Caco-2 (cell line): ENCODE measurements around the gene PDRG1. TPM values are rescaled to one million over a fixed set of nuclear protein-coding genes. Genes with fewer than 3 reads are reported as not detected.
"Not testable (repeated sequence)": the region's sequence is repeated elsewhere in the genome, so short reads cannot be mapped to it uniquely, and the experiment has no call there.

Experiments used
- BruUV-seq: library from RNA; stranded (reverse); fragments of 400-500 nt; replicated peaks from 2 replicates; lab custom pipeline; 2021; lab: Mats Ljungman, UMichigan
- CTCF ChIA-PET: fragments of 300-600 bp; sonication (Branson Sonifier 250); formaldehyde crosslinking; loops from one replicate; lab custom pipeline; 2022; ENCODE audit warnings: antibody characterized with exemption; lab: Charles Lee
- POLR2A ChIA-PET: fragments of 300-600 bp; sonication (Branson Sonifier 250); formaldehyde crosslinking; loops from one replicate; lab custom pipeline; 2022; ENCODE audit warnings: antibody characterized with exemption; lab: Charles Lee
- DNase-seq, 2 experiments: peaks; one replicate each; pipeline versions ENCODE4 v3.0.0 to v3.0.0-alpha.2; 2020 to 2022
- H3K27me3 ChIP-seq: replicated peaks from 2 replicates; pipeline ENCODE4 v1.6.0; 2011; ENCODE audit warnings: low read length; ENCODE audit not compliant: control insufficient read depth, insufficient read depth
- H3K36me3 ChIP-seq: 2 replicates; pipeline ENCODE4 v1.5.1; 2011; ENCODE audit warnings: low read length; ENCODE audit not compliant: control insufficient read depth, insufficient read depth
- H3K4me1 ChIP-seq: fragments of 250-450 bp; sonication (Bioruptor Pico); 2 replicates; pipeline ENCODE4 v1.5.1; 2020; ENCODE audit warnings: mild to moderate bottlenecking
- H3K4me3 ChIP-seq: 2 replicates; pipeline ENCODE4 v1.5.1; 2011; ENCODE audit warnings: low read depth, mild to moderate bottlenecking, control low read depth, low read length
- H3K9me3 ChIP-seq: fragments of 250-450 bp; sonication (Bioruptor Pico); 2 replicates; pipeline ENCODE4 v1.5.1; 2020; ENCODE audit warnings: mild to moderate bottlenecking, moderate library complexity
- H3K27ac Mint-ChIP-seq: one replicate; pipeline ENCODE4 v1.8.0; 2022; ENCODE audit warnings: mixed read lengths; ENCODE audit not compliant: unreplicated experiment
- H3K27me3 Mint-ChIP-seq: one replicate; pipeline ENCODE4 v1.8.0; 2022; ENCODE audit warnings: mixed read lengths; ENCODE audit not compliant: insufficient read depth, unreplicated experiment
- H3K36me3 Mint-ChIP-seq: one replicate; pipeline ENCODE4 v1.8.0; 2022; ENCODE audit warnings: mild to moderate bottlenecking, mixed read lengths; ENCODE audit not compliant: insufficient read depth, unreplicated experiment
- H3K4me1 Mint-ChIP-seq: one replicate; pipeline ENCODE4 v1.8.0; 2022; ENCODE audit warnings: low read depth, mixed read lengths; ENCODE audit not compliant: unreplicated experiment
- H3K4me3 Mint-ChIP-seq: one replicate; pipeline ENCODE4 v1.8.0; 2022; ENCODE audit warnings: mild to moderate bottlenecking, moderate library complexity, mixed read lengths; ENCODE audit not compliant: unreplicated experiment
- H3K9me3 Mint-ChIP-seq: one replicate; pipeline ENCODE4 v1.8.0; 2022; ENCODE audit warnings: mixed read lengths; ENCODE audit not compliant: unreplicated experiment
- CTCF ChIP-seq, 2 experiments: fragments of 200-600 bp in 1 of 2; IDR thresholded peaks; 1 replicate in 1 of 2; 2 replicates in 1 of 2; pipeline versions ENCODE4 v1.5.1 to v1.8.0; 2011 to 2022; ENCODE audit warnings: antibody characterized with exemption in 1 of 2, control low read depth in 1 of 2, inconsistent platforms in 1 of 2, low read depth in 1 of 2, low read length in 1 of 2, mild to moderate bottlenecking in 1 of 2, moderate library complexity in 1 of 2; ENCODE audit not compliant: insufficient read depth in 1 of 2, severe bottlenecking in 1 of 2, unreplicated experiment in 1 of 2
- intact Hi-C: fragments of 100-400 bp; cut with micrococcal nuclease; formaldehyde crosslinking; loops from one replicate; pipeline ENCODE4 v1.10.0; 2022; ENCODE audit not compliant: unreplicated experiment
- total RNA-seq: library from RNA; stranded (reverse); gene quantifications from 2 replicates; pipeline ENCODE4 v1.2.3, GENCODE V29; 2022

Gene PDRG1
- total RNA-seq, 1 experiment from 2014 or later: 56.8 TPM

GRCh38 chr20:31923388-31924331 lies 28.2 kb downstream of the PDRG1 start:
- H3K4me1 Mint-ChIP-seq: peaks cover 2% of the 10 kb centered on the region
- H3K27me3 Mint-ChIP-seq: peaks cover 28% of the 10 kb centered on the region
- no peak for DNase-seq
- Histone ChIP-seq H3K4me3 (no peak overlapping the region), H3K9me3 (no peaks in the 10 kb centered on the region), H3K4me1 (peaks cover 1% of the 10 kb centered on the region; the same call in 1 of the 2 replicates), H3K27me3 (peaks cover 3% of the 10 kb centered on the region), H3K36me3 (no peaks in the 10 kb centered on the region)
- no peak for TF ChIP-seq CTCF (IDR thresholded peaks at IDR 0.05; ENCODE audit: insufficient read depth in 1 of 2, low read depth in 1 of 2, low read length in 1 of 2, severe bottlenecking in 1 of 2, unreplicated experiment in 1 of 2)
- CTCF ChIA-PET: interaction anchor here (2.3 kb wide), 1 partner anchor 28 kb away, joined by 8 read pairs; the partner anchor contains the start of gene PDRG1
- intact Hi-C loops: no loop called here
- BruUV-seq: no TSS peak
- H3K27ac Mint-ChIP-seq: no peak overlapping the region
- no peaks in the 10 kb centered on the region for H3K9me3 Mint-ChIP-seq
- no peak overlapping the region for H3K4me3 Mint-ChIP-seq
- POLR2A ChIA-PET: no interaction called here
- H3K36me3 Mint-ChIP-seq: no peaks in the 10 kb centered on the region

GRCh38 chr20:31922588-31922987 lies 29.3 kb downstream of the PDRG1 start:
- no TSS peak for BruUV-seq
- ChIA-PET POLR2A (no interaction called here), CTCF (interaction anchor here (0.7 to 2.3 kb wide), 2 partner anchors 29 to 105 kb away, joined by 3 to 8 read pairs; partner anchors contain the start of gene PDRG1)
- Mint-ChIP-seq H3K4me3 (no peak overlapping the region), H3K27me3 (peaks cover 24% of the 10 kb centered on the region), H3K36me3 (no peaks in the 10 kb centered on the region), H3K4me1 (peaks cover 11% of the 10 kb centered on the region), H3K9me3 (no peaks in the 10 kb centered on the region), H3K27ac (no peak overlapping the region)
- H3K9me3 ChIP-seq: no peaks in the 10 kb centered on the region
- H3K4me1 ChIP-seq: peaks cover 5% of the 10 kb centered on the region; the same call in 1 of the 2 replicates
- no peak for DNase-seq
- H3K27me3 ChIP-seq: peaks cover 3% of the 10 kb centered on the region
- TF ChIP-seq CTCF (IDR thresholded peaks at IDR 0.05; ENCODE audit: insufficient read depth in 1 of 2, low read depth in 1 of 2, low read length in 1 of 2, severe bottlenecking in 1 of 2, unreplicated experiment in 1 of 2): no peak
- intact Hi-C loops: no loop called here
- no peak overlapping the region for H3K4me3 ChIP-seq
- H3K36me3 ChIP-seq: no peaks in the 10 kb centered on the region

GRCh38 chr20:31922181-31922580 lies 29.7 kb downstream of the PDRG1 start:
- BruUV-seq: no TSS peak
- no peaks in the 10 kb centered on the region for H3K9me3 Mint-ChIP-seq

GRCh38 chr20:31921480-31921879 lies 30.4 kb downstream of the PDRG1 start:
- H3K4me3 ChIP-seq, intact Hi-C loops, CTCF ChIA-PET, H3K27ac Mint-ChIP-seq, BruUV-seq, H3K9me3 ChIP-seq, H3K27me3 ChIP-seq, H3K4me3 Mint-ChIP-seq, POLR2A ChIA-PET, H3K36me3 Mint-ChIP-seq, H3K9me3 Mint-ChIP-seq, H3K36me3 ChIP-seq, H3K4me1 ChIP-seq: not testable (repeated sequence)
- peaks cover 27% of the 10 kb centered on the region for H3K27me3 Mint-ChIP-seq
- peaks cover 11% of the 10 kb centered on the region for H3K4me1 Mint-ChIP-seq
- DNase-seq: peak in 1 of 2 experiments; percentile 9

More at GRCh38 chr20:31922181-31922580, 29.7 kb downstream of the PDRG1 start:
- H3K4me1 ChIP-seq: peaks cover 5% of the 10 kb centered on the region; the same call in 1 of the 2 replicates
- Mint-ChIP-seq H3K4me1 (peaks cover 11% of the 10 kb centered on the region), H3K4me3 (no peak overlapping the region), H3K36me3 (no peaks in the 10 kb centered on the region), H3K27me3 (peaks cover 22% of the 10 kb centered on the region), H3K27ac (no peak overlapping the region)
- intact Hi-C loops: no loop called here
- DNase-seq: no peak
- H3K27me3 ChIP-seq: peaks cover 3% of the 10 kb centered on the region
- no peaks in the 10 kb centered on the region for H3K36me3 ChIP-seq
- no peaks in the 10 kb centered on the region for H3K9me3 ChIP-seq
- no peak for TF ChIP-seq CTCF (IDR thresholded peaks at IDR 0.05; ENCODE audit: insufficient read depth in 1 of 2, low read depth in 1 of 2, low read length in 1 of 2, severe bottlenecking in 1 of 2, unreplicated experiment in 1 of 2)
- CTCF ChIA-PET: interaction anchor here (0.7 kb wide), 1 partner anchor 104 kb away, joined by 3 read pairs; no protein-coding TSS in a partner anchor
- no peak overlapping the region for H3K4me3 ChIP-seq
- POLR2A ChIA-PET: no interaction called here
